Stomach (tissue), 9 donors: ENCODE data around the gene MRPL2. TPM values are rescaled to one million over a fixed set of nuclear protein-coding genes. Genes with fewer than 3 reads are reported as not detected.
A peak's percentile ranks its signal among the peaks of the same experiment; 100 is the strongest.

Source experiments
- DNase-seq, 2 donors: peaks; one replicate each; pipeline versions ENCODE4 v3.0.0 to v3.0.0-alpha.2; 2013 to 2019
- H3K27ac ChIP-seq, 5 donors: fragments of 200-600 bp in 4 of 5; sonication (generic) in 4 of 5; one replicate each; pipeline ENCODE4 v1.5.1; 2013 to 2019; ENCODE audit warnings: mild to moderate bottlenecking in 1 of 5, moderate library complexity in 1 of 5
- H3K27me3 ChIP-seq, 3 donors: fragments of 200-600 bp; sonication (generic); one replicate each; pipeline ENCODE4 v1.5.1; 2017 to 2019; ENCODE audit warnings: mixed run types in 1 of 3
- H3K36me3 ChIP-seq, 4 donors: fragments of 200-600 bp; sonication (generic); 1 replicate in 3 of 4; 2 replicates in 1 of 4; pipeline ENCODE4 v1.5.1; 2016 to 2019
- H3K4me1 ChIP-seq, 4 donors: fragments of 200-600 bp; sonication (generic); one replicate each; pipeline ENCODE4 v1.5.1; 2016 to 2019
- H3K4me3 ChIP-seq, 4 donors: fragments of 200-600 bp; sonication (generic) in 3 of 4; one replicate each; pipeline ENCODE4 v1.5.1; 2016 to 2019; ENCODE audit warnings: mild to moderate bottlenecking in 1 of 4
- H3K9me3 ChIP-seq, 4 donors: fragments of 200-600 bp; sonication (generic); one replicate each; pipeline ENCODE4 v1.5.1; 2016 to 2019
- CTCF ChIP-seq, 7 experiments: fragments of 450-650 bp in 4 of 7; fragments of 200-600 bp in 3 of 7; sonication (generic) in 3 of 7; IDR thresholded peaks; one replicate each; pipeline ENCODE4 v1.5.1; 2016 to 2019; ENCODE audit warnings: antibody characterized with exemption in 7 of 7, control low read depth in 2 of 7, mild to moderate bottlenecking in 1 of 7
- EP300 ChIP-seq: sonication (generic); formaldehyde crosslinking; IDR thresholded peaks from one replicate; pipeline ENCODE4 v1.6.1; 2017; ENCODE audit warnings: antibody characterized with exemption
- POLR2A ChIP-seq, 4 donors: fragments of 450-650 bp; IDR thresholded peaks; one replicate each; pipeline ENCODE4 v1.6.1; 2016; ENCODE audit warnings: antibody characterized with exemption in 4 of 4, control low read depth in 2 of 4, mild to moderate bottlenecking in 1 of 4, moderate library complexity in 1 of 4
- POLR2AphosphoS5 ChIP-seq, 3 donors: sonication (generic); formaldehyde crosslinking; IDR thresholded peaks; one replicate each; pipeline ENCODE4 v1.6.1; 2016; ENCODE audit warnings: antibody characterized with exemption in 3 of 3
- WGBS, 5 donors: extraction: QIAGEN DNeasy Blood & Tissue Kit in 3 of 5; methylation state at CpG; one replicate each; pipeline versions ENCODE4 v1.1.5 to v1.1.7; 2013 to 2018; 5-methylcytosine and 5-hydroxymethylcytosine counted together
- intact Hi-C: fragments of 100-400 bp; cut with DNase I; formaldehyde crosslinking; loops from one replicate; pipeline ENCODE4 v1.15.1; 2023; ENCODE audit warnings: low total_unique reads
- polyA plus RNA-seq, 3 donors: library from polyadenylated mRNA; stranded (reverse); fragments of 200-250 nt; gene quantifications; one replicate each; pipeline ENCODE4 v1.2.3, GENCODE V29; 2013
- total RNA-seq, 5 donors: library from RNA; depleted of rRNA; stranded (reverse); fragments of >200 nt; gene quantifications; one replicate each; pipeline versions ENCODE4 v1.1.0 to v1.2.3, GENCODE V29; 2014 to 2016
- donor health status: healthy with polysubstance abuse.
- donor health status: Bipolar disorder and iron deficiency.
- donor health status: healthy.

The MRPL2 gene
- total and polyA plus RNA-seq, 8 donors = 3.5 to 74.8 (median 19.6) TPM

DNA sequence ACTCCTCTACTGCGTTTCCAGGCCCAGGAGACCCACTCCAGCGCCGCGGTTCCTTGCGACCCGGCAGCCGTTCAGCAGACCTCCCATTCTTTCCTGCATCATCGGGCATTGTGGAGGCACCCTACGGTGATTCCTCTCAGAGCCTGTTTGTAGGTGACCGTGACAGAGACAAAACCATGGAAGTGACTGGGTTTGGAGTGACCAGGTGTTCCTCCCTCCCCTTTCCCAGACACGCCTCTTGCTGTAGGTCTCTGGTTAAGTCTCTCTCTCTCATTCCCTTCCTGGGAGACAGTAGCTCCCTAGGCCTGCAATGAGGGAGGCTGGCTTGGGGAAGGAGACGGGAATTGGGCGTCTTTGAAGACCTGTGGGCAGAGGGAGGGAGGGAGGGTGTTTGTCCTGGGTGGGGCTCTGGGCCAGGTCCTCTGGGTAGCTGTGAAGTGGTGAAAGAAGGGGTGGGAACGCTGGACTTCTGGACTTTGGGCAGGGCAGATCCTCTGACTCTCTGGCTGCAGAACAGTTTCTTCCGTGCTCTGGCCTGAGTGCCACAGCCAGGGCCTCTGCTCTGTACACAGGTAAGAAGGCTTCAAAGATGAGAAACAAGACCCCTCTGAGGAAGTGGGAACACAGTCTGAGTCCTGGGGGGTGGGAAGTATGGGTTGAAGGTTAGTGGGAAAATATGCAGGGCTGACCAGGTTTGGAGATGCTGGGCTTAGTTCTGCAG lies 960 bp upstream of the MRPL2 start:
- H3K27ac ChIP-seq = peak overlapping the region; percentile 90 to 94 (median 93)
- 3 to 9% (median 6%) methylated on average over 15 of the region's 15 CpGs for WGBS, 5 donors
- intact Hi-C loops = no loop called here

DNA sequence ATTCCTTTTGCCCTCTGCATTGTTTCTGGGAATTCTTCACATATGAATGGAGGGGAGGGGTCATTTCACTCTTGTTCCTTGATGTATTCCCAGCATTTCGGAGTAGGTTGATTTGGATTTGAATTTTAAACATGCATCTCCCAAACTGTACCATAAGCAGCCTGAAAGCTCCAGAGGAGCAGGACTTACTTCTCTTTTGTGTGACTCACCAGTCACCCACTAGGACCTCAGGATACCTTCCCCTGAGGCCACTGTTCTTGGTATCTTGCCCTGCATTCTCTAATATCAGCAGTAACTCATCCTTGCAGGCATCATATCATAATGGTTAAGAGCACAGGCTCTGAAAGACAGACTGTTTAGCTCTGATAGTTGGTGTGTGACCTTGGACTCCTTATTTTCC lies 703 bp downstream of the MRPL2 start:
- Histone ChIP-seq H3K4me3 (peak overlapping the region; percentile 76 to 97 (median 90)), H3K27ac (peak overlapping the region in 3 of 5 donors; percentile 93 to 94 (median 93)), H3K9me3 (no peaks in the 10 kb centered on the region), H3K36me3 (peaks cover 8 to 43% (median 42%) of the 10 kb centered on the region in 4 donors), H3K27me3 (no peaks in the 10 kb centered on the region), H3K4me1 (peaks cover 32 to 56% (median 51%) of the 10 kb centered on the region in 4 donors)
- TF ChIP-seq POLR2AphosphoS5 (IDR thresholded peaks at IDR 0.05) = no peak
- TF ChIP-seq EP300 = no peak
- TF ChIP-seq CTCF (IDR thresholded peaks at IDR 0.05) = no peak
- TF ChIP-seq POLR2A (IDR thresholded peaks at IDR 0.05) = no peak
- WGBS, 5 donors = 62 to 88% (median 71%) methylated on average over 1 of the region's 1 CpG
- intact Hi-C loops = no loop called here
- no peak for DNase-seq

More for the DNA sequence above, 960 bp upstream of the MRPL2 start:
- Histone ChIP-seq H3K9me3 (no peaks in the 10 kb centered on the region), H3K4me1 (peaks cover 26 to 47% (median 43%) of the 10 kb centered on the region in 4 donors), H3K27me3 (no peaks in the 10 kb centered on the region), H3K36me3 (peaks cover 11 to 54% (median 53%) of the 10 kb centered on the region in 4 donors), H3K4me3 (peak overlapping the region; percentile 76 to 97 (median 90))
- peak; percentile 78 to 79 for DNase-seq
- TF ChIP-seq POLR2AphosphoS5 (IDR thresholded peaks at IDR 0.05) (peak in 2 of 3 donors; percentile 5 to 52), CTCF (IDR thresholded peaks at IDR 0.05) (no peak)

- Histone ChIP-seq H3K27me3 (no peaks in the 10 kb centered on the region), H3K9me3 (no peaks in the 10 kb centered on the region), H3K36me3 (peaks cover 8 to 40% (median 35%) of the 10 kb centered on the region in 4 donors), H3K27ac (no peak overlapping the region), H3K4me1 (peaks cover 32 to 61% (median 56%) of the 10 kb centered on the region in 4 donors), H3K4me3 (no peak overlapping the region)
- intact Hi-C loops = no loop called here
- DNase-seq = no peak
- TF ChIP-seq POLR2AphosphoS5 (IDR thresholded peaks at IDR 0.05) (no peak), POLR2A (IDR thresholded peaks at IDR 0.05) (no peak), EP300 (no peak), CTCF (IDR thresholded peaks at IDR 0.05) (no peak)
- 80 to 87% (median 82%) methylated on average over 8 of the region's 8 CpGs for WGBS, 5 donors
These were observed 3.3 kb downstream of the MRPL2 start for GRCh38 chr6:43055966-43056365.

DNA sequence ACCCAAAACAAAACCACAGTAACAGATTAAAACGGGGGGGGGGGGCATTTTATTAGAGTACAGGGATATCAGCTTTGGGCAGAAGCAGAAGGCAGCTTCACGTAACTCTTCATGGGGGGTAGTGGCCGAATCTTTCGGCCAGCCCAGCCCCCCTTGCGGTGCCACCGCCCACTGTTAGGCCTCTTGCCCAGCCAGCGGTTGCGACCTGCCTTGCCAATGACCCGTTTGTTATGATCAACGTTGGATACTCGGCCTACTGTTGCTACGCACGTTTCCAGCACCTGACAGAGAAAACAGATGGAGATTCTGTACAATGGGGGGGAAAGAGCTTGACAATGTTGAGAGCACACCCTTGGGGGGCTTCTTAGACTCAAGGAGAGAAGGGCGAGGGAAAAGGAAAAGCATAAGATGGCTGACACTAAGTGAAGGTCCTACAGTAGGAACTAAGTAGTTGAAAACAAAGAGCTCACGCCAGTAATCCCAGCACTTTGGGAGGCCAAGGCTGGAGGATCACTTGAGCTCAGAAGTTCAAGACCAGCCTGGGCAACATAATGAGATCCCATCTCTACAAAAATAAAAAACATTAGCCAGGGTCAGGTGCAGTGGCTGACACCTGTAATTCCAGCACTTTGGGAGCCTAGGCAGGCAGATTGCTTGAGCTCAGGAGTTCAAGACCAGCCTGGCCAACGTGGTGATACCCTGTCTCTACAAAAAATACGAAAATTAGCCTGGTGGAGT lies 4.9 kb downstream of the MRPL2 start:
- Histone ChIP-seq H3K4me3 (peak overlapping the region; percentile 59 to 72 (median 66)), H3K27ac (peak overlapping the region; percentile 90 to 96 (median 94)), H3K4me1 (peaks cover 22 to 53% (median 46%) of the 10 kb centered on the region in 4 donors), H3K36me3 (peaks cover 17 to 55% (median 49%) of the 10 kb centered on the region in 4 donors), H3K9me3 (no peaks in the 10 kb centered on the region), H3K27me3 (no peaks in the 10 kb centered on the region)
- TF ChIP-seq POLR2AphosphoS5 (IDR thresholded peaks at IDR 0.05) = no peak
- TF ChIP-seq EP300 = no peak
- TF ChIP-seq POLR2A (IDR thresholded peaks at IDR 0.05) = no peak
- no peak for TF ChIP-seq CTCF (IDR thresholded peaks at IDR 0.05)
- DNase-seq = peak in 1 of 2 donors; percentile 55
- intact Hi-C loops = no loop called here
- WGBS, 5 donors = 67 to 74% (median 70%) methylated on average over 17 of the region's 17 CpGs
